ENCODE data around the gene UGT3A1. TPM values are rescaled to one million over a fixed set of nuclear protein-coding genes. Genes with fewer than 3 reads are reported as not detected.
"Not testable (repeated sequence)": the region's sequence is repeated elsewhere in the genome, so short reads cannot be mapped to it uniquely, and the experiment has no call there.

The UGT3A1 gene
- total RNA-seq, 4 donors from 2014 or later, result not detected

DNA sequence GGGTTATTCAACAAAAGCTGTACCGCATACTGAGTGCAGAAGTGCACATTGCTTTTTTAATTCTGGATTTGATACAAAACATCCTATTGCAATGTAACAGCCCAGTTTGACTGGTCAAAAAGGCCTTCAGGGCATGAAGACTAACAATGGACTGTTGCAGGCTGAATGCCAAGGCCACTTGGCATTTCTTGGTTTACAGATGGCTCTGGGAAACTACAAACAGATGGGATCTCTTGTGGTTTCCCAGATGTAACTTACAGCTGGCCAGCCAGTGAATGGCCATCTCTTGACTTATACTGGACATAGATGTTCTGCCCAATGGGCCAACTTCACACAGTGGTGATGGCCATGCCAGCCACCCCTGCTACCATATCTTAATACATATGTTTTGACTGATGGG is 38.7 kb upstream of the UGT3A1 start:
- H3K4me1 ChIP-seq, result no peaks in the 10 kb centered on the region
- peaks cover 0 to 10% (median 0%) of the 10 kb centered on the region in 4 donors for H3K9me3 ChIP-seq
- H3K4me3 ChIP-seq, result no peak overlapping the region
- H3K27ac ChIP-seq, result no peak overlapping the region
- no peaks in the 10 kb centered on the region for H3K36me3 ChIP-seq
- no peaks in the 10 kb centered on the region for H3K27me3 ChIP-seq
- WGBS, 2 donors, result 61 to 87% methylated on average over 1 of the region's 1 CpG
- TF ChIP-seq EP300 (IDR thresholded peaks at IDR 0.05) (no peak), POLR2A (IDR thresholded peaks at IDR 0.05) (no peak)
- TF ChIP-seq, protein P1, sequence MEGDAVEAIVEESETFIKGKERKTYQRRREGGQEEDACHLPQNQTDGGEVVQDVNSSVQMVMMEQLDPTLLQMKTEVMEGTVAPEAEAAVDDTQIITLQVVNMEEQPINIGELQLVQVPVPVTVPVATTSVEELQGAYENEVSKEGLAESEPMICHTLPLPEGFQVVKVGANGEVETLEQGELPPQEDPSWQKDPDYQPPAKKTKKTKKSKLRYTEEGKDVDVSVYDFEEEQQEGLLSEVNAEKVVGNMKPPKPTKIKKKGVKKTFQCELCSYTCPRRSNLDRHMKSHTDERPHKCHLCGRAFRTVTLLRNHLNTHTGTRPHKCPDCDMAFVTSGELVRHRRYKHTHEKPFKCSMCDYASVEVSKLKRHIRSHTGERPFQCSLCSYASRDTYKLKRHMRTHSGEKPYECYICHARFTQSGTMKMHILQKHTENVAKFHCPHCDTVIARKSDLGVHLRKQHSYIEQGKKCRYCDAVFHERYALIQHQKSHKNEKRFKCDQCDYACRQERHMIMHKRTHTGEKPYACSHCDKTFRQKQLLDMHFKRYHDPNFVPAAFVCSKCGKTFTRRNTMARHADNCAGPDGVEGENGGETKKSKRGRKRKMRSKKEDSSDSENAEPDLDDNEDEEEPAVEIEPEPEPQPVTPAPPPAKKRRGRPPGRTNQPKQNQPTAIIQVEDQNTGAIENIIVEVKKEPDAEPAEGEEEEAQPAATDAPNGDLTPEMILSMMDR (IDR thresholded peaks at IDR 0.05), result no peak
- no peak for DNase-seq (ENCODE audit: low spot score in 2 of 2)

GRCh38 chr5:36028816-36029465 is 37.8 kb upstream of the UGT3A1 start:
- H3K36me3 ChIP-seq, result no peaks in the 10 kb centered on the region
- H3K27ac ChIP-seq, result no peak overlapping the region
- TF ChIP-seq EP300 (IDR thresholded peaks at IDR 0.05), result no peak
- TF ChIP-seq, protein P1 (IDR thresholded peaks at IDR 0.05), result no peak
- TF ChIP-seq POLR2A (IDR thresholded peaks at IDR 0.05), result no peak
- no peak for DNase-seq (ENCODE audit: low spot score in 2 of 2)
- no peaks in the 10 kb centered on the region for H3K4me1 ChIP-seq
- H3K27me3 ChIP-seq, result no peaks in the 10 kb centered on the region
- peaks cover 0 to 15% (median 0%) of the 10 kb centered on the region in 4 donors for H3K9me3 ChIP-seq
- no peak overlapping the region for H3K4me3 ChIP-seq
- WGBS, 2 donors, result 77 to 85% methylated on average over 5 of the region's 5 CpGs

DNA sequence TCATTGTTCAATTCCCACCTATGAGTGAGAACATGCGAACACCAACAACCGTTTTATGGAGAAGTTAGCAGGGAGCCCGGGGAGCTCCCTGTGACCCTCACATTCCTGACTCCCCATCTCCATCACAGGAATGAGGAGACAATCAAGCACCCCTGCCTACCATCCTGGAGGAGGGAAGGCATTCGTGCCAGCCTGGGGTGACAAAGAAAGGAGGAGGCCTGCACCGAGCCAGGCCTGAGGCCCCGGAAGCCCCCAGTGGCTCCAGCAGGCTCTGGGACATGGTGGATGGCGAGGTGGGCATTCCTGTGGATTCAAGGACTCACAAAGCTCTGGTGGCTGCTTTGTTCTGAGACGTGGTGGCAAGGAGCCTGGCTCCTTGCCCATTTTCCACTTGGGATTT is 36.5 kb upstream of the UGT3A1 start:
- WGBS, 2 donors, result 76 to 81% methylated on average over 8 of the region's 8 CpGs
- Histone ChIP-seq H3K27ac (no peak overlapping the region), H3K4me1 (no peaks in the 10 kb centered on the region), H3K27me3 (no peaks in the 10 kb centered on the region), H3K4me3 (no peak overlapping the region), H3K9me3 (peaks cover 0 to 16% (median 0%) of the 10 kb centered on the region in 4 donors), H3K36me3 (no peaks in the 10 kb centered on the region)
- DNase-seq (ENCODE audit: low spot score in 2 of 2), result no peak
- no peak for TF ChIP-seq EP300 (IDR thresholded peaks at IDR 0.05)
- TF ChIP-seq POLR2A (IDR thresholded peaks at IDR 0.05), result no peak
- TF ChIP-seq, protein P1 (IDR thresholded peaks at IDR 0.05), result no peak

GRCh38 chr5:36026706-36027465 is 35.7 kb upstream of the UGT3A1 start:
- H3K4me3 ChIP-seq, result no peak overlapping the region
- H3K27ac ChIP-seq, result no peak overlapping the region
- no peak for DNase-seq (ENCODE audit: low spot score in 2 of 2)
- no peaks in the 10 kb centered on the region for H3K4me1 ChIP-seq
- peaks cover 0 to 16% (median 0%) of the 10 kb centered on the region in 4 donors for H3K9me3 ChIP-seq
- TF ChIP-seq POLR2A (IDR thresholded peaks at IDR 0.05), result no peak
- TF ChIP-seq, protein P1 (IDR thresholded peaks at IDR 0.05), result no peak
- no peak for TF ChIP-seq EP300 (IDR thresholded peaks at IDR 0.05)
- H3K27me3 ChIP-seq, result no peaks in the 10 kb centered on the region
- 14 to 19% methylated on average over 6 of the region's 6 CpGs for WGBS, 2 donors
- no peaks in the 10 kb centered on the region for H3K36me3 ChIP-seq

DNA sequence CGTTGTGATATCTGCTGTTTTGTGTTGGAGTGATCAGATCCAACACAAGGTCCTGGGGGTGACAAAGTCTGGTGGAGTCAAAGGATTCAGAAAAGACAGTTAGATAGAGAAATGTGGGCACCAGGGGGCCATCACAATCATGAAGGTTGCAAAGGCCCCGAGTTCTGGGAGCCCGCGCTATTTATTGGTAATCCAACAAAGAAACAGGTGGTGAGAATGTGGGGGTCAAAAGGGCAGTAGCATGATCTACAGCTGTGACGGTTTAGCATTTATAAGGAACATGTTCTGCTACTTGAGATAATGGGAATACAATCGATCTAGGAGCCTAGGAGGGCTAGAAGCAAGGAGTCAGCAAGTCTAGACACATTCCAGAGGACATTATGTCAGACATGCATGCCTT is 31.1 kb upstream of the UGT3A1 start:
- H3K4me3 ChIP-seq; H3K4me1 ChIP-seq; DNase-seq (ENCODE audit: low spot score in 2 of 2); H3K27me3 ChIP-seq; H3K36me3 ChIP-seq; H3K27ac ChIP-seq: not testable (repeated sequence)
- WGBS, 2 donors, result 71 to 74% methylated on average over 6 of the region's 6 CpGs
- peaks cover 0 to 12% (median 1%) of the 10 kb centered on the region in 4 donors for H3K9me3 ChIP-seq

- 88 to 93% methylated on average over 5 of the region's 5 CpGs for WGBS, 2 donors
- H3K27ac ChIP-seq; H3K4me1 ChIP-seq; H3K36me3 ChIP-seq; H3K4me3 ChIP-seq; H3K27me3 ChIP-seq; DNase-seq (ENCODE audit: low spot score in 2 of 2): not testable (repeated sequence)
- peaks cover 0 to 26% (median 1%) of the 10 kb centered on the region in 4 donors for H3K9me3 ChIP-seq
Measured at GRCh38 chr5:36019584-36019983, 28.4 kb upstream of the UGT3A1 start.
